IMR-90 (cell line): ENCODE measurements around the gene ZBTB24. TPM values are rescaled to one million over a fixed set of nuclear protein-coding genes. Genes with fewer than 3 reads are reported as not detected.

Experiments
- ATAC-seq: fragments of 200-7000 bp; cut with Tn5 transposase; 2 replicates; pipeline ENCODE4 v1.9.1; 2020; ENCODE audit warnings: low read depth, mild to moderate bottlenecking, moderate library complexity
- BruUV-seq: library from RNA; stranded (reverse); fragments of 400-500 nt; replicated peaks from 2 replicates; lab custom pipeline; 2021; lab: Mats Ljungman, UMichigan
- CTCF ChIA-PET: fragments of 300-600 bp; formaldehyde crosslinking; extraction: SDS; loops from one replicate; lab custom pipeline; 2021; ENCODE audit warnings: antibody characterized with exemption; lab: Yijun Ruan, JAX
- POLR2A ChIA-PET: fragments of 300-600 bp; sonication (Branson Sonifier 250); formaldehyde crosslinking; loops from one replicate; lab custom pipeline; 2022; ENCODE audit warnings: antibody characterized with exemption; ENCODE audit not compliant: unreplicated experiment; lab: Charles Lee
- DNase-seq: peaks from one replicate; pipeline ENCODE4 v3.0.0; 2013
- H2AFZ ChIP-seq: replicated peaks from 2 replicates; pipeline ENCODE3; 2013; ENCODE audit warnings: low read length, mild to moderate bottlenecking; ENCODE audit not compliant: poor library complexity
- H2AK5ac ChIP-seq: 2 replicates; pipeline ENCODE4 v1.6.1; 2013; ENCODE audit warnings: low read depth, low read length, inconsistent platforms
- H2AK9ac ChIP-seq: replicated peaks from 2 replicates; pipeline ENCODE3; 2013; ENCODE audit warnings: mild to moderate bottlenecking, low read depth, low read length, moderate library complexity; ENCODE audit not compliant: poor library complexity
- H2BK120ac ChIP-seq: 2 replicates; pipeline ENCODE4 v1.6.1; 2013; ENCODE audit warnings: low read depth, low read length, inconsistent platforms
- H2BK15ac ChIP-seq: 3 replicates; pipeline ENCODE4 v1.6.1; 2013; ENCODE audit warnings: low read depth, low read length, inconsistent platforms
- H2BK20ac ChIP-seq: 2 replicates; pipeline ENCODE4 v1.6.1; 2013; ENCODE audit warnings: low read depth, mild to moderate bottlenecking, inconsistent platforms, low read length, moderate library complexity
- H2BK5ac ChIP-seq: 2 replicates; pipeline ENCODE4 v1.6.1; 2013; ENCODE audit warnings: mild to moderate bottlenecking, low read depth, low read length, inconsistent platforms; ENCODE audit not compliant: poor library complexity, severe bottlenecking
- H3K14ac ChIP-seq: replicated peaks from 2 replicates; pipeline ENCODE4 v1.6.1; 2013; ENCODE audit warnings: low read depth, low read length, inconsistent platforms
- H3K18ac ChIP-seq: 2 replicates; pipeline ENCODE4 v1.6.1; 2013; ENCODE audit warnings: low read depth, low read length, control low read depth
- H3K23ac ChIP-seq: 2 replicates; pipeline ENCODE4 v1.6.1; 2013; ENCODE audit warnings: low read depth, low read length, inconsistent platforms
- H3K27ac ChIP-seq: 2 replicates; pipeline ENCODE4 v1.5.1; 2013; ENCODE audit warnings: mild to moderate bottlenecking, control low read depth, low read length; ENCODE audit not compliant: insufficient read depth
- H3K27me3 ChIP-seq: 2 replicates; pipeline ENCODE4 v1.6.1; 2013; ENCODE audit warnings: low read length; ENCODE audit not compliant: control insufficient read depth, insufficient read depth
- H3K36me3 ChIP-seq: 2 replicates; pipeline ENCODE4 v1.6.1; 2013; ENCODE audit warnings: low read length, mixed read lengths; ENCODE audit not compliant: control insufficient read depth, insufficient read depth
- H3K4ac ChIP-seq: 2 replicates; pipeline ENCODE4 v1.6.1; 2013; ENCODE audit warnings: low read depth, low read length, inconsistent platforms
- H3K4me1 ChIP-seq: 2 replicates; pipeline ENCODE4 v1.6.1; 2013; ENCODE audit warnings: low read length, mixed read lengths; ENCODE audit not compliant: control insufficient read depth, insufficient read depth
- H3K4me2 ChIP-seq: 2 replicates; pipeline ENCODE4 v1.6.1; 2013; ENCODE audit warnings: low read depth, mild to moderate bottlenecking, control low read depth, low read length, moderate library complexity
- H3K4me3 ChIP-seq: 2 replicates; pipeline ENCODE4 v1.5.1; 2013; ENCODE audit warnings: low read depth, mild to moderate bottlenecking, control low read depth, low read length, moderate library complexity; ENCODE audit not compliant: insufficient read depth
- H3K56ac ChIP-seq: 2 replicates; pipeline ENCODE4 v1.6.1; 2013; ENCODE audit warnings: low read length, inconsistent platforms; ENCODE audit not compliant: insufficient read depth; ENCODE audit errors: extremely low read depth
- H3K79me1 ChIP-seq, 2 experiments: 2 replicates each; pipeline ENCODE4 v1.6.1; 2013; ENCODE audit warnings: low read length in 2 of 2, inconsistent platforms in 1 of 2, low read depth in 1 of 2
- H3K9ac ChIP-seq: 2 replicates; pipeline ENCODE4 v1.6.1; 2013; ENCODE audit warnings: low read depth, low read length, control low read depth
- H3K9me1 ChIP-seq: 2 replicates; pipeline ENCODE4 v1.6.1; 2013; ENCODE audit warnings: low read length, inconsistent platforms; ENCODE audit not compliant: insufficient read depth
- H3K9me3 ChIP-seq: 2 replicates; pipeline ENCODE4 v1.6.1; 2013; ENCODE audit warnings: low read length; ENCODE audit not compliant: control insufficient read depth, insufficient read depth
- H4K20me1 ChIP-seq: 2 replicates; pipeline ENCODE4 v1.6.1; 2013; ENCODE audit warnings: low read length, inconsistent platforms; ENCODE audit not compliant: insufficient read depth
- H4K5ac ChIP-seq: 2 replicates; pipeline ENCODE4 v1.6.1; 2013; ENCODE audit warnings: mild to moderate bottlenecking, low read depth, low read length, control low read depth
- H4K8ac ChIP-seq, 2 experiments: 2 replicates each; pipeline ENCODE4 v1.6.1; 2013; ENCODE audit warnings: low read depth in 2 of 2, low read length in 2 of 2, control low read depth in 1 of 2, inconsistent platforms in 1 of 2
- H4K91ac ChIP-seq: 2 replicates; pipeline ENCODE4 v1.6.1; 2013; ENCODE audit warnings: low read depth, low read length, inconsistent platforms; ENCODE audit not compliant: insufficient read depth
- BHLHE40 ChIP-seq: fragments of 150-350 bp; IDR thresholded peaks from 2 replicates; pipeline ENCODE4 v1.6.1; 2016; ENCODE audit warnings: mild to moderate bottlenecking, low read depth, low read length
- CHD1 ChIP-seq: IDR thresholded peaks from 2 replicates; pipeline ENCODE4 v1.6.1; 2012; ENCODE audit warnings: low read depth, low read length, improper control_type of control experiment
- ELK1 ChIP-seq: fragments of 150-350 bp; IDR thresholded peaks from 2 replicates; pipeline ENCODE4 v1.6.1; 2016; ENCODE audit warnings: low read depth, mild to moderate bottlenecking, low read length, moderate library complexity, borderline replicate concordance
- MAZ ChIP-seq: IDR thresholded peaks from 2 replicates; pipeline ENCODE4 v1.6.1; 2012; ENCODE audit warnings: low read depth, mild to moderate bottlenecking, low read length, improper control_type of control experiment, moderate library complexity, borderline replicate concordance
- MXI1 ChIP-seq: IDR thresholded peaks from 2 replicates; pipeline ENCODE4 v1.6.1; 2012; ENCODE audit warnings: low read depth, mild to moderate bottlenecking, low read length, moderate library complexity, borderline replicate concordance
- NFE2L2 ChIP-seq: fragments of 150-350 bp; IDR thresholded peaks from 2 replicates; pipeline ENCODE4 v1.6.1; 2016; ENCODE audit warnings: low read depth, mild to moderate bottlenecking, low read length
- RFX5 ChIP-seq: IDR thresholded peaks from 2 replicates; pipeline ENCODE4 v1.8.0; 2012; ENCODE audit warnings: low read depth, mild to moderate bottlenecking, low read length, moderate library complexity
- SMC3 ChIP-seq: fragments of 150-350 bp; IDR thresholded peaks from 2 replicates; pipeline ENCODE4 v1.6.1; 2016; ENCODE audit warnings: low read depth, mild to moderate bottlenecking, antibody characterized with exemption, low read length, moderate library complexity
- USF2 ChIP-seq: fragments of 150-350 bp; IDR thresholded peaks from 2 replicates; pipeline ENCODE4 v1.6.1; 2017; ENCODE audit warnings: mild to moderate bottlenecking, antibody characterized with exemption, low read length, low read depth
- WGBS, 2 experiments: methylation state at CpG; one replicate each; pipeline versions ENCODE4 v1.1.5 to v1.1.7; 2013; ENCODE audit warnings: missing lambda C conversion rate in 2 of 2; ENCODE audit not compliant: insufficient read length in 1 of 2; ENCODE audit errors: extremely low coverage in 2 of 2; 5-methylcytosine and 5-hydroxymethylcytosine counted together
- dilution Hi-C: fragments of 300-500 bp; cut with HindIII; formaldehyde crosslinking; loops from one replicate; pipeline ENCODE4 v1.14.3; 2018; ENCODE audit warnings: low sequenced_read_pairs; ENCODE audit not compliant: unreplicated experiment
- in situ Hi-C: fragments of 300-500 bp; cut with MboI; formaldehyde crosslinking; loops from 3 replicates; pipeline ENCODE4 v1.14.3; 2019; ENCODE audit warnings: low sequenced_read_pairs, inconsistent platforms, mixed read lengths
- intact Hi-C: fragments of 100-400 bp; cut with micrococcal nuclease; formaldehyde crosslinking; loops from 2 replicates; pipeline ENCODE4 v1.10.0; 2022
- polyA plus RNA-seq, 3 experiments: library from polyadenylated mRNA; depleted of rRNA; stranded (reverse); fragments of >200 nt; gene quantifications; 2 replicates each; pipeline ENCODE4 v1.2.3, GENCODE V29; 2012; ENCODE audit warnings: low replicate concordance in 1 of 3
- total RNA-seq: library from RNA; depleted of rRNA; stranded (reverse); fragments of >200 nt; gene quantifications from 2 replicates; pipeline ENCODE4 v1.2.3, GENCODE V29; 2012

Gene ZBTB24
- total and polyA plus RNA-seq, 2 of the 4 experiments (the other 2 are of a cell fraction) = 2.3 to 7.9 TPM

- no peak for ATAC-seq
- in situ Hi-C loops (no loop called here), intact Hi-C loops (no loop called here), dilution Hi-C loops (no loop called here)
- ChIA-PET CTCF (no interaction called here), POLR2A (no interaction called here)
- no peak overlapping the region for H3K18ac ChIP-seq
- no peak for DNase-seq
- no peak overlapping the region for H4K91ac ChIP-seq
- H3K9me3 ChIP-seq = no peaks in the 10 kb centered on the region
- H3K9me1 ChIP-seq = peaks cover 19% of the 10 kb centered on the region
- peaks cover 7% of the 10 kb centered on the region; the same call in 1 of the 2 replicates for H4K20me1 ChIP-seq
- no peak overlapping the region for H3K4me2 ChIP-seq
- no peak overlapping the region for H3K14ac ChIP-seq
- TF ChIP-seq NFE2L2 (no peak), CHD1 (no peak), SMC3 (no peak), MXI1 (no peak), USF2 (no peak), BHLHE40 (no peak), RFX5 (no peak), ELK1 (no peak), MAZ (no peak)
- no peak overlapping the region for H2BK120ac ChIP-seq
- H2BK5ac ChIP-seq = no peak overlapping the region
- no peak overlapping the region for H2AK9ac ChIP-seq
- no peak overlapping the region for H2BK20ac ChIP-seq
- H3K79me1 ChIP-seq = peaks cover 13 to 44% of the 10 kb centered on the region in 2 experiments
- H3K27me3 ChIP-seq = no peaks in the 10 kb centered on the region
- H3K56ac ChIP-seq = no peak overlapping the region
- H3K36me3 ChIP-seq = peaks cover 60% of the 10 kb centered on the region
- WGBS, 2 experiments = 95% methylated on average over 11 of the region's 16 CpGs; no CpG with 5 or more reads in 1 of the 2 experiments
- no peak overlapping the region for H3K23ac ChIP-seq
- H2BK15ac ChIP-seq = no peak overlapping the region
- H3K4ac ChIP-seq = no peak overlapping the region
- no peak overlapping the region for H3K4me3 ChIP-seq
- peaks cover 4% of the 10 kb centered on the region; the same call in 1 of the 2 replicates for H3K4me1 ChIP-seq
- H4K8ac ChIP-seq = no peak overlapping the region
- no peak overlapping the region for H2AK5ac ChIP-seq
- H3K27ac ChIP-seq = no peak overlapping the region
- BruUV-seq = no TSS peak
- no peak overlapping the region for H2AFZ ChIP-seq
- H3K9ac ChIP-seq = no peak overlapping the region
- no peak overlapping the region for H4K5ac ChIP-seq
Observed at GRCh38 chr6:109449795-109450673, 33.0 kb downstream of the ZBTB24 start.
